ENCODE results near the gene GAB2.

Gene GAB2

DNA sequence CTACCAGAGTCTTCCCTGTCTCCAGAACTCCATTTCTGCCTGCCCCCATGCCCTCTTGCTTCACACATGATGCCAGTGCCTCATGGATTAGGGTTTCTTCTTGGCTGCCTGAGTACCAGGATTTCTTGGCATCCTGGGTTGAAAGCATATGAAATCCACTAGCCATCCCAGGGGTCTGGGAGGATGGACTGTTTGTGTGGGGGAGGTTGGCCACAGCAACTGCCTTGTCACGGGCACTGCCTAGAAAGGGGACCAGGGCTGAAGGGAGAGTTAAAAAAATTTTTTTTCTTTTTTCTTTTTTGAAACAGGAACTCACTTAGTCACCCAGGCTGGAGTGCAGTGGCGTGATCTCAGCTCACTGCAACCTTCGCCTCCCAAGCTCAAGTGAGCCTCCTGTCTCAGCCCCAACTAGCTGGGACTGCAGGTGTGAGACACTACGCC, 224.7 kb downstream of the GAB2 start:
- H3K9me3 Mint-ChIP-seq = no peaks in the 10 kb centered on the region
- peaks cover 45% of the 10 kb centered on the region for H3K4me1 Mint-ChIP-seq
- peaks cover 4% of the 10 kb centered on the region for H3K36me3 Mint-ChIP-seq (ENCODE audit: insufficient read depth)
- DNase-seq (ENCODE audit: low spot score in 2 of 2) (no peak), ATAC-seq (replicated peaks; ENCODE audit: extremely low read depth, poor library complexity, severe bottlenecking) (no peak)
- no peaks in the 10 kb centered on the region for H3K27me3 Mint-ChIP-seq
- H3K27ac Mint-ChIP-seq (ENCODE audit: low read depth) = no peak overlapping the region
- H3K4me3 Mint-ChIP-seq = no peak overlapping the region

GRCh38 chr11:78192223-78192719, 225.3 kb downstream of the GAB2 start:
- H3K4me3 Mint-ChIP-seq = no peak overlapping the region
- H3K9me3 Mint-ChIP-seq = no peaks in the 10 kb centered on the region
- H3K27me3 Mint-ChIP-seq = no peaks in the 10 kb centered on the region
- ATAC-seq (replicated peaks; ENCODE audit: extremely low read depth, poor library complexity, severe bottlenecking) (no peak), DNase-seq (ENCODE audit: low spot score in 2 of 2) (no peak)
- no peak overlapping the region for H3K27ac Mint-ChIP-seq (ENCODE audit: low read depth)
- H3K4me1 Mint-ChIP-seq = peaks cover 52% of the 10 kb centered on the region
- H3K36me3 Mint-ChIP-seq (ENCODE audit: insufficient read depth) = peaks cover 4% of the 10 kb centered on the region

DNA sequence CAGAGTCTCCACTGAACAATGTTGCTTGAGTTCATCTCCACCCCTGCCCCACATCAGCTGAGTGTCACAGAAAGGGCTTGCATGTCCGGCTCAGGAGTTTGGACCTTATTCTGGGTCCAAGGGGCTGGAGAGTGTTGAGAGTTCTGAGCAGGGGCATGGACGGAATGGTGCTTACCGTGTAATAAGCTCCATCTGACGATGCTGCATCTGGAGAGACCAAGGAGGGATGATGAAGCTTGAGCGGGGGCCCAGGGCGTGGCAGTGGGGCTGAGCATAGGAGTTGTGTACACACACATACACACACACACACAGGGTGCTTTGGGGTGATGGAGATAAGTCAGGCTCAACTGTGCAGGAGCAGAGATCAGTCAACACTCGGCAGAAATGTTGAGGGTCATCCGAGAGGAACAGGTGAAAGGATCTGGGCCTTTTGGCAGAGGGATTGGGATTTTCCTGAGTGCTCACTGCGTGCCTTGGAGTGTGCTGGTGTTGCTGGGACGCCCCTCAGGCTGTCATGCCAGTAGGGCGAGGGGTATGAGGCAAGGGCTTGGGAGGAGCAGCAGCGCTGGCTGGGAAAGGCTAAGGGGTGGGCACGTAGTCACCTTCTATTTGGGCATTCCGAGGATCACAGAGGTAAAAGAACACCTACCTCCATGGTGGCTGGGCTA, 226.6 kb downstream of the GAB2 start:
- Mint-ChIP-seq H3K36me3 (ENCODE audit: insufficient read depth) (peaks cover 4% of the 10 kb centered on the region), H3K4me1 (peaks cover 62% of the 10 kb centered on the region), H3K9me3 (no peaks in the 10 kb centered on the region), H3K27me3 (no peaks in the 10 kb centered on the region), H3K27ac (ENCODE audit: low read depth) (peak overlapping the region; percentile 63), H3K4me3 (no peak overlapping the region)
- ATAC-seq (replicated peaks; ENCODE audit: extremely low read depth, poor library complexity, severe bottlenecking) = no peak
- DNase-seq (ENCODE audit: low spot score in 2 of 2) = no peak

- ATAC-seq (replicated peaks; ENCODE audit: extremely low read depth, poor library complexity, severe bottlenecking) (no peak), DNase-seq (ENCODE audit: low spot score in 2 of 2) (no peak)
- peak overlapping the region; percentile 99 for H3K4me3 Mint-ChIP-seq
- H3K9me3 Mint-ChIP-seq = no peaks in the 10 kb centered on the region
- no peaks in the 10 kb centered on the region for H3K27me3 Mint-ChIP-seq
- no peak overlapping the region for H3K27ac Mint-ChIP-seq (ENCODE audit: low read depth)
- peaks cover 62% of the 10 kb centered on the region for H3K4me1 Mint-ChIP-seq
- peaks cover 4% of the 10 kb centered on the region for H3K36me3 Mint-ChIP-seq (ENCODE audit: insufficient read depth)
Measured at GRCh38 chr11:78190374-78190773, 227.2 kb downstream of the GAB2 start.

DNA sequence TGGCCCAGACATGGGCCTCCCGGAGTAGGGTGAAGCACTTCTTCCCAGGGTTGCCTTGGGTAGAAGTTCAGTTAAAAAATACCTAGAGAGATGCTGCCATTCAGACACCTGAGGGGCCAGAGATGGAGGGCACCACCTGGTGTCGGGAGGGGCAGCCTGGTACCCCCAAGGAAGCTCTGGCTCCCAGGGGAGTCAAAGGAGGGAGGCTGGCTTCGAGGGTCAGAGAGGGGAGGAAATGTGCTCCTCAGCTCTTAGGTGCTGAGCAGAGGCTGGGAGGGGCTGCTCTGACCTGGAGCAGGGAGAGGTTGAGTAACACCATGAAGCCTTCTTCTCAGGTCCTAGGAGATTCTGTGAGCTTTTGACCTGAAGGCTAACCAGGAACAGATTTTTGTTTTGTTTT, 227.8 kb downstream of the GAB2 start:
- no peaks in the 10 kb centered on the region for H3K9me3 Mint-ChIP-seq
- DNase-seq (ENCODE audit: low spot score in 2 of 2) = no peak
- peaks cover 4% of the 10 kb centered on the region for H3K36me3 Mint-ChIP-seq (ENCODE audit: insufficient read depth)
- no peaks in the 10 kb centered on the region for H3K27me3 Mint-ChIP-seq
- ATAC-seq (replicated peaks; ENCODE audit: extremely low read depth, poor library complexity, severe bottlenecking) = no peak
- peak overlapping the region; percentile 99 for H3K4me3 Mint-ChIP-seq
- peaks cover 60% of the 10 kb centered on the region for H3K4me1 Mint-ChIP-seq
- peak overlapping the region; percentile 95 for H3K27ac Mint-ChIP-seq (ENCODE audit: low read depth)

DNA sequence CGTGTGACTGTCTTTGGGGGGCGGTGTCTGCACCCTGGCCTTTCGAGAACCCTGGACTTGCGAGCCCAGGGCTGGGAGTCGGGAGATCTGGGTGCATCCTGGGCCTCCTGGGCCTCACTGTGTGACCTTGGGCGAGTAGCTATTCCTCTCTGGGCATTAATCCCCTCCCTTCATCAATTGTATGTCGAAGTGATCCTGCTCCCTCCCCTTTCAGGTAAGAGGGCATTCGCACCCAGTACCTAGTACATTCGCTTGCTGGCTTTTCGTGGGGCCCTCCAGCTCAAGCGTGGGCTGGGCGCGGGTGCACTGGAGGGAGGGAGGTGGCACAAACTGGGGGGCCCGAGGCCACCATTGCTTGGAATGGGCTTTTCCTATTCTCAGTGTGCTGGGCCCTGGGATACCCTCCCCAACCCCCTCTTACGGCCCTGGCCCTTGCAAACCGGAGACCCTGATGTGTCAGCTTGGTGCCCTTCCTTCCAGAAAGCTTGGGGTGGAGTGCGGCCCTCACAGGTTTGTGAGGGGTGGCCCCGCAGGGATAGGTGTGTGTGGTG, 228.4 kb downstream of the GAB2 start:
- Mint-ChIP-seq H3K4me3 (peak overlapping the region; percentile 99), H3K36me3 (ENCODE audit: insufficient read depth) (peaks cover 4% of the 10 kb centered on the region)
- no peak for ATAC-seq (replicated peaks; ENCODE audit: extremely low read depth, poor library complexity, severe bottlenecking)

GRCh38 chr11:78188286-78189173, 229.1 kb downstream of the GAB2 start, which contains the start of the genes KCTD21 and USP35:
Gene KCTD21 (minus strand): TSS chr11:78188626. CDS start chr11:78174554, 14,072 bp downstream.
Gene USP35 (plus strand): TSS chr11:78188919. CDS start chr11:78196246, 7,327 bp downstream.
- Mint-ChIP-seq H3K27me3 (no peaks in the 10 kb centered on the region), H3K36me3 (ENCODE audit: insufficient read depth) (peaks cover 4% of the 10 kb centered on the region), H3K9me3 (no peaks in the 10 kb centered on the region), H3K4me3 (peak within 1 kb of the TSS; percentile 99), H3K4me1 (peaks cover 49% of the 10 kb centered on the region), H3K27ac (ENCODE audit: low read depth) (peak within 1 kb of the TSS; percentile 95)
- DNase-seq (ENCODE audit: low spot score in 2 of 2) = peak; percentile 80
- ATAC-seq (replicated peaks; ENCODE audit: extremely low read depth, poor library complexity, severe bottlenecking) = peak; percentile 94

More for the DNA sequence above, 228.4 kb downstream of the GAB2 start:
- H3K27ac Mint-ChIP-seq (ENCODE audit: low read depth) = peak overlapping the region; percentile 95
- DNase-seq (ENCODE audit: low spot score in 2 of 2) = no peak
- no peaks in the 10 kb centered on the region for H3K9me3 Mint-ChIP-seq
- peaks cover 54% of the 10 kb centered on the region for H3K4me1 Mint-ChIP-seq
- H3K27me3 Mint-ChIP-seq = no peaks in the 10 kb centered on the region

DNA sequence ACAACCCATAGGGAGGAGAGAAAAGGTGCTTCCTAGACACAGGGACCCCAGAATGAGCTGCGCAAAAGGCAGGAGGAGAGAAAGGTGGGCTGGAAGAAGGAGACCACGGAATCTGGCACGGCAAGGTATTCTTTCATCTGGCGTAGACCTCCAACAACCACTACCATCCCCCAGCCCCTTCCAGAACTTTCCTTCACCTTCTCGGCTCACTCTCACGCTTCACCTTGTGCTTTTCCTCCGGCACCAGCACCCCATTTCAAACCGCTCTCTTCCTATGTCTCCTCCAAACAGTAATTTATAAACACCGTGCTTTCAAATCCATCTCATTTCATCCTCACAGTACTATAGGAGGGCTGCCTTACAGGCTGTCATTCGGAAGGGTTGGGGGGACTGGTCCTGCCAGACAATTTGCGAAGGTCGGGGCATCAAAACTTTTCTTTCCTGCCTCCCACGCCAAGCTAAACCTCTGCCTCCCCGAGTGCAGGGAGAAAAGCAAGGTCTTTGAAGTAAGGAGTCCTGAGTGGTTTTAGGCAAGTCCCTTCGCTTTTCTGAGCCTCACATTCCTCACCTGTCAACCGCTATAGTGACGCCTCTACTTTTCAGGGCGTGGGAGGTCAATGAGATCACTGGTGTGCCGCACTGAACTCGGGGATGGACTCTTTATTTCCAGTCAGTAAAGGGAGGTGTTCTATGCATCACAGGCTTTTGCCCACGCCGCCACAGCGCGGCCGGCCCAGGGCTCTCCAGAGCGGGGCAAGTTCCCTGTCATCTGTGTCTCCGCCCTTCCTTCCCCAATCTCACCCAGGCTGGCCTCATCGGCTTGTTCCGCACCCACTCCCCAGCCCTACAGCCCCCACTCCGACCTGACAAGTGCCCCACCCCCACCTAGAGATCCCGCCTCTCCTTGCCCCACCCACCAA, 230.0 kb downstream of the GAB2 start:
- no peaks in the 10 kb centered on the region for H3K27me3 Mint-ChIP-seq
- H3K4me3 Mint-ChIP-seq = peak overlapping the region; percentile 99
- peak overlapping the region; percentile 95 for H3K27ac Mint-ChIP-seq (ENCODE audit: low read depth)
- peaks cover 4% of the 10 kb centered on the region for H3K36me3 Mint-ChIP-seq (ENCODE audit: insufficient read depth)
- DNase-seq (ENCODE audit: low spot score in 2 of 2) (peak; percentile 42 to 53), ATAC-seq (replicated peaks; ENCODE audit: extremely low read depth, poor library complexity, severe bottlenecking) (peak; percentile 57)
- H3K9me3 Mint-ChIP-seq = no peaks in the 10 kb centered on the region
- H3K4me1 Mint-ChIP-seq = peaks cover 47% of the 10 kb centered on the region

- Mint-ChIP-seq H3K9me3 (no peaks in the 10 kb centered on the region), H3K4me3 (no peak overlapping the region), H3K4me1 (peaks cover 20% of the 10 kb centered on the region), H3K36me3 (ENCODE audit: insufficient read depth) (peaks cover 2% of the 10 kb centered on the region), H3K27me3 (no peaks in the 10 kb centered on the region), H3K27ac (ENCODE audit: low read depth) (no peak overlapping the region)
- no peak for DNase-seq (ENCODE audit: low spot score in 2 of 2)
- no peak for ATAC-seq (replicated peaks; ENCODE audit: extremely low read depth, poor library complexity, severe bottlenecking)
Measured at GRCh38 chr11:78181185-78181584, 236.4 kb downstream of the GAB2 start.

DNA sequence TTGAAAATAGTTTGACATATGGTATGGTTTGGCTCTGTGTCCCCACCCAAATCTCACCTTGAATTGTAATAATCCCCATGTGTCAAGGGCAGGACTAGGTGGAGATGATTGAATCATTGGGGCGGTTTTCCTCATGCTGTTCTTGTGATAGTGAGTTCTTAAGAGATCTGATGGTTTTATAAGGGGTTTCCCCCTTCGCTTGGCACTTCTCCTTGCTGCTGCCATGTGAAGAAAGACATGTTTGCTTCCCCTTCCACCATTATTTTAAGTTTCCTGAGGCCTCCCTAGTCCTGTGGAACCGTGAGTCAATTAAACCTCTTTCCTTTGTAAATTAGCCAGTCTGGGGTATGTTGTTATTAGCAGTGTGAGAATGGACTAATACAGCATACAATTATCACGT, 236.9 kb downstream of the GAB2 start:
- Mint-ChIP-seq H3K27me3 (no peaks in the 10 kb centered on the region), H3K36me3 (ENCODE audit: insufficient read depth) (peaks cover 2% of the 10 kb centered on the region)

GRCh38 chr11:78179459-78180071, 238.1 kb downstream of the GAB2 start:
- Mint-ChIP-seq H3K27me3 (no peaks in the 10 kb centered on the region), H3K27ac (ENCODE audit: low read depth) (peak overlapping the region; percentile 30)

More for the DNA sequence above, 236.9 kb downstream of the GAB2 start:
- Mint-ChIP-seq H3K9me3 (no peaks in the 10 kb centered on the region), H3K4me3 (no peak overlapping the region), H3K27ac (ENCODE audit: low read depth) (no peak overlapping the region), H3K4me1 (peaks cover 20% of the 10 kb centered on the region)
- ATAC-seq (replicated peaks; ENCODE audit: extremely low read depth, poor library complexity, severe bottlenecking) (no peak), DNase-seq (ENCODE audit: low spot score in 2 of 2) (no peak)

More at GRCh38 chr11:78179459-78180071, 238.1 kb downstream of the GAB2 start:
- peaks cover 2% of the 10 kb centered on the region for H3K36me3 Mint-ChIP-seq (ENCODE audit: insufficient read depth)
- ATAC-seq (replicated peaks; ENCODE audit: extremely low read depth, poor library complexity, severe bottlenecking) (no peak), DNase-seq (ENCODE audit: low spot score in 2 of 2) (no peak)
- no peaks in the 10 kb centered on the region for H3K9me3 Mint-ChIP-seq
- H3K4me1 Mint-ChIP-seq = peaks cover 20% of the 10 kb centered on the region
- H3K4me3 Mint-ChIP-seq = no peak overlapping the region
